ENCODE measurements around the gene EMILIN1.
"Not testable (repeated sequence)": the region's sequence is repeated elsewhere in the genome, so short reads cannot be mapped to it uniquely, and the experiment has no call there.

The EMILIN1 gene

GRCh38 chr2:27070653-27071276, 7.7 kb upstream of the EMILIN1 start:
- peak overlapping the region; percentile 86 to 97 (median 93) for H3K9ac ChIP-seq (ENCODE audit: low read length in 5 of 5)
- H3K4me3 ChIP-seq (ENCODE audit: low read depth in 1 of 5, low read length in 5 of 5) = peak overlapping the region; percentile 89 to 99 (median 96)
- peak overlapping the region; percentile 90 for H3K27ac ChIP-seq (ENCODE audit: low read depth, low read length)
- no peaks in the 10 kb centered on the region for H3K27me3 ChIP-seq (ENCODE audit: control insufficient read depth in 5 of 5, insufficient read depth in 4 of 5, low read length in 5 of 5)
- peaks cover 5 to 63% (median 44%) of the 10 kb centered on the region in 5 donors for H3K4me1 ChIP-seq (ENCODE audit: control insufficient read depth in 5 of 5, insufficient read depth in 5 of 5, low read length in 5 of 5)
- no peaks in the 10 kb centered on the region for H3K9me3 ChIP-seq (ENCODE audit: control insufficient read depth in 5 of 5, low read length in 5 of 5)
- peaks cover 8 to 29% (median 26%) of the 10 kb centered on the region in 5 donors for H3K36me3 ChIP-seq (ENCODE audit: control insufficient read depth in 5 of 5, insufficient read depth in 5 of 5, low read length in 5 of 5)

GRCh38 chr2:27071277-27071989, 7.0 kb upstream of the EMILIN1 start, which contains the start of gene OST4:
Gene OST4 (minus strand): TSS chr2:27071654.
- H3K27ac ChIP-seq (ENCODE audit: low read depth, low read length) = peak within 1 kb of the TSS; percentile 90
- no peaks in the 10 kb centered on the region for H3K27me3 ChIP-seq (ENCODE audit: control insufficient read depth in 5 of 5, insufficient read depth in 4 of 5, low read length in 5 of 5)
- no peaks in the 10 kb centered on the region for H3K9me3 ChIP-seq (ENCODE audit: control insufficient read depth in 5 of 5, low read length in 5 of 5)
- peak within 1 kb of the TSS; percentile 89 to 99 (median 96) for H3K4me3 ChIP-seq (ENCODE audit: low read depth in 1 of 5, low read length in 5 of 5)
- H3K4me1 ChIP-seq (ENCODE audit: control insufficient read depth in 5 of 5, insufficient read depth in 5 of 5, low read length in 5 of 5) = peaks cover 5 to 64% (median 44%) of the 10 kb centered on the region in 5 donors
- peak within 1 kb of the TSS; percentile 86 to 97 (median 93) for H3K9ac ChIP-seq (ENCODE audit: low read length in 5 of 5)
- H3K36me3 ChIP-seq (ENCODE audit: control insufficient read depth in 5 of 5, insufficient read depth in 5 of 5, low read length in 5 of 5) = peaks cover 5 to 26% (median 24%) of the 10 kb centered on the region in 5 donors

GRCh38 chr2:27071990-27072830, 6.2 kb upstream of the EMILIN1 start:
- Histone ChIP-seq H3K36me3 (ENCODE audit: control insufficient read depth in 5 of 5, insufficient read depth in 5 of 5, low read length in 5 of 5) (peaks cover 5 to 26% (median 23%) of the 10 kb centered on the region in 5 donors), H3K4me3 (ENCODE audit: low read depth in 1 of 5, low read length in 5 of 5) (peak overlapping the region; percentile 53 to 99 (median 89)), H3K9me3 (ENCODE audit: control insufficient read depth in 5 of 5, low read length in 5 of 5) (no peaks in the 10 kb centered on the region), H3K9ac (ENCODE audit: low read length in 5 of 5) (peak overlapping the region in 4 of 5 donors; percentile 41 to 77 (median 74)), H3K27ac (ENCODE audit: low read depth, low read length) (peak overlapping the region; percentile 70), H3K27me3 (ENCODE audit: control insufficient read depth in 5 of 5, insufficient read depth in 4 of 5, low read length in 5 of 5) (no peaks in the 10 kb centered on the region), H3K4me1 (ENCODE audit: control insufficient read depth in 5 of 5, insufficient read depth in 5 of 5, low read length in 5 of 5) (peaks cover 5 to 67% (median 44%) of the 10 kb centered on the region in 5 donors)

GRCh38 chr2:27072920-27073319, 5.5 kb upstream of the EMILIN1 start:
- Histone ChIP-seq H3K9ac (ENCODE audit: low read length in 5 of 5) (no peak overlapping the region), H3K9me3 (ENCODE audit: control insufficient read depth in 5 of 5, low read length in 5 of 5) (no peaks in the 10 kb centered on the region), H3K4me1 (ENCODE audit: control insufficient read depth in 5 of 5, insufficient read depth in 5 of 5, low read length in 5 of 5) (peaks cover 5 to 69% (median 44%) of the 10 kb centered on the region in 5 donors), H3K27me3 (ENCODE audit: control insufficient read depth in 5 of 5, insufficient read depth in 4 of 5, low read length in 5 of 5) (no peaks in the 10 kb centered on the region), H3K36me3 (ENCODE audit: control insufficient read depth in 5 of 5, insufficient read depth in 5 of 5, low read length in 5 of 5) (peaks cover 1 to 20% (median 18%) of the 10 kb centered on the region in 5 donors), H3K27ac (ENCODE audit: low read depth, low read length) (peak overlapping the region; percentile 70), H3K4me3 (ENCODE audit: low read depth in 1 of 5, low read length in 5 of 5) (no peak overlapping the region)

GRCh38 chr2:27073782-27074181, 4.6 kb upstream of the EMILIN1 start:
- no peaks in the 10 kb centered on the region for H3K27me3 ChIP-seq (ENCODE audit: control insufficient read depth in 5 of 5, insufficient read depth in 4 of 5, low read length in 5 of 5)
- peaks cover 0 to 11% (median 9%) of the 10 kb centered on the region in 5 donors for H3K36me3 ChIP-seq (ENCODE audit: control insufficient read depth in 5 of 5, insufficient read depth in 5 of 5, low read length in 5 of 5)
- no peak overlapping the region for H3K9ac ChIP-seq (ENCODE audit: low read length in 5 of 5)
- no peak overlapping the region for H3K27ac ChIP-seq (ENCODE audit: low read depth, low read length)
- no peaks in the 10 kb centered on the region for H3K9me3 ChIP-seq (ENCODE audit: control insufficient read depth in 5 of 5, low read length in 5 of 5)
- H3K4me1 ChIP-seq (ENCODE audit: control insufficient read depth in 5 of 5, insufficient read depth in 5 of 5, low read length in 5 of 5) = peaks cover 4 to 73% (median 48%) of the 10 kb centered on the region in 5 donors
- no peak overlapping the region for H3K4me3 ChIP-seq (ENCODE audit: low read depth in 1 of 5, low read length in 5 of 5)

GRCh38 chr2:27074738-27075565, 3.5 kb upstream of the EMILIN1 start:
- Histone ChIP-seq H3K36me3 (ENCODE audit: control insufficient read depth in 5 of 5, insufficient read depth in 5 of 5, low read length in 5 of 5) (peaks cover 0 to 2% (median 0%) of the 10 kb centered on the region in 5 donors), H3K4me3 (ENCODE audit: low read depth in 1 of 5, low read length in 5 of 5) (no peak overlapping the region), H3K9me3 (ENCODE audit: control insufficient read depth in 5 of 5, low read length in 5 of 5) (no peaks in the 10 kb centered on the region), H3K27me3 (ENCODE audit: control insufficient read depth in 5 of 5, insufficient read depth in 4 of 5, low read length in 5 of 5) (no peaks in the 10 kb centered on the region), H3K9ac (ENCODE audit: low read length in 5 of 5) (peak overlapping the region in 1 of 5 donors; percentile 51), H3K27ac (ENCODE audit: low read depth, low read length) (no peak overlapping the region), H3K4me1 (ENCODE audit: control insufficient read depth in 5 of 5, insufficient read depth in 5 of 5, low read length in 5 of 5) (peaks cover 4 to 73% (median 50%) of the 10 kb centered on the region in 5 donors)

GRCh38 chr2:27075566-27075871, 2.9 kb upstream of the EMILIN1 start:
- not testable (repeated sequence) for H3K4me3 ChIP-seq (ENCODE audit: low read depth in 1 of 5, low read length in 5 of 5); H3K27ac ChIP-seq (ENCODE audit: low read depth, low read length); H3K36me3 ChIP-seq (ENCODE audit: control insufficient read depth in 5 of 5, insufficient read depth in 5 of 5, low read length in 5 of 5); H3K9me3 ChIP-seq (ENCODE audit: control insufficient read depth in 5 of 5, low read length in 5 of 5); H3K27me3 ChIP-seq (ENCODE audit: control insufficient read depth in 5 of 5, insufficient read depth in 4 of 5, low read length in 5 of 5)
- Histone ChIP-seq H3K9ac (ENCODE audit: low read length in 5 of 5) (peak overlapping the region in 1 of 5 donors; percentile 51), H3K4me1 (ENCODE audit: control insufficient read depth in 5 of 5, insufficient read depth in 5 of 5, low read length in 5 of 5) (peaks cover 1 to 73% (median 50%) of the 10 kb centered on the region in 5 donors)

- Histone ChIP-seq H3K27me3 (ENCODE audit: control insufficient read depth in 5 of 5, insufficient read depth in 4 of 5, low read length in 5 of 5) (no peaks in the 10 kb centered on the region), H3K4me1 (ENCODE audit: control insufficient read depth in 5 of 5, insufficient read depth in 5 of 5, low read length in 5 of 5) (peaks cover 0 to 74% (median 52%) of the 10 kb centered on the region in 5 donors), H3K27ac (ENCODE audit: low read depth, low read length) (no peak overlapping the region), H3K4me3 (ENCODE audit: low read depth in 1 of 5, low read length in 5 of 5) (no peak overlapping the region), H3K36me3 (ENCODE audit: control insufficient read depth in 5 of 5, insufficient read depth in 5 of 5, low read length in 5 of 5) (no peaks in the 10 kb centered on the region), H3K9ac (ENCODE audit: low read length in 5 of 5) (no peak overlapping the region), H3K9me3 (ENCODE audit: control insufficient read depth in 5 of 5, low read length in 5 of 5) (no peaks in the 10 kb centered on the region)
Observed at GRCh38 chr2:27076323-27076722, 2.1 kb upstream of the EMILIN1 start.

- no peak overlapping the region for H3K4me3 ChIP-seq (ENCODE audit: low read depth in 1 of 5, low read length in 5 of 5)
- no peaks in the 10 kb centered on the region for H3K27me3 ChIP-seq (ENCODE audit: control insufficient read depth in 5 of 5, insufficient read depth in 4 of 5, low read length in 5 of 5)
- H3K27ac ChIP-seq (ENCODE audit: low read depth, low read length) = no peak overlapping the region
- peaks cover 0 to 77% (median 54%) of the 10 kb centered on the region in 5 donors for H3K4me1 ChIP-seq (ENCODE audit: control insufficient read depth in 5 of 5, insufficient read depth in 5 of 5, low read length in 5 of 5)
- H3K36me3 ChIP-seq (ENCODE audit: control insufficient read depth in 5 of 5, insufficient read depth in 5 of 5, low read length in 5 of 5) = no peaks in the 10 kb centered on the region
- no peak overlapping the region for H3K9ac ChIP-seq (ENCODE audit: low read length in 5 of 5)
- H3K9me3 ChIP-seq (ENCODE audit: control insufficient read depth in 5 of 5, low read length in 5 of 5) = no peaks in the 10 kb centered on the region
Observed at GRCh38 chr2:27077231-27077630, 1.2 kb upstream of the EMILIN1 start.
